IMR-90 (cell line): ENCODE data around the gene THAP12.

ENCODE experiments used
- BHLHE40 ChIP-seq: fragments of 150-350 bp; IDR thresholded peaks from 2 replicates; pipeline ENCODE4 v1.6.1; 2016; ENCODE audit warnings: mild to moderate bottlenecking, low read depth, low read length
- CEBPB ChIP-seq: IDR thresholded peaks from 2 replicates; pipeline ENCODE4 v1.6.1; 2012; ENCODE audit warnings: low read depth, low read length, improper control_type of control experiment
- CTCF ChIP-seq: conservative IDR thresholded peaks from 2 replicates; pipeline ENCODE4 v1.5.1; 2012; ENCODE audit warnings: mild to moderate bottlenecking, low read depth, low read length, improper control_type of control experiment
- ELK1 ChIP-seq: fragments of 150-350 bp; IDR thresholded peaks from 2 replicates; pipeline ENCODE4 v1.6.1; 2016; ENCODE audit warnings: low read depth, mild to moderate bottlenecking, low read length, moderate library complexity, borderline replicate concordance
- FOS ChIP-seq: fragments of 150-350 bp; IDR thresholded peaks from 2 replicates; pipeline ENCODE4 v1.6.1; 2016; ENCODE audit warnings: low read depth, low read length
- MAFK ChIP-seq: IDR thresholded peaks from 2 replicates; pipeline ENCODE4 v1.6.1; 2012; ENCODE audit warnings: low read depth, low read length, improper control_type of control experiment
- MAZ ChIP-seq: IDR thresholded peaks from 2 replicates; pipeline ENCODE4 v1.6.1; 2012; ENCODE audit warnings: low read depth, mild to moderate bottlenecking, low read length, improper control_type of control experiment, moderate library complexity, borderline replicate concordance
- MXI1 ChIP-seq: IDR thresholded peaks from 2 replicates; pipeline ENCODE4 v1.6.1; 2012; ENCODE audit warnings: low read depth, mild to moderate bottlenecking, low read length, moderate library complexity, borderline replicate concordance
- POLR2A ChIP-seq: IDR thresholded peaks from 2 replicates; pipeline ENCODE4 v1.6.1; 2012; ENCODE audit warnings: mild to moderate bottlenecking, low read depth, low read length
- RAD21 ChIP-seq: IDR thresholded peaks from 2 replicates; pipeline ENCODE4 v1.6.1; 2012; ENCODE audit warnings: low read length, improper control_type of control experiment
- RCOR1 ChIP-seq: IDR thresholded peaks from 2 replicates; pipeline ENCODE4 v1.6.1; 2012; ENCODE audit warnings: mild to moderate bottlenecking, low read length, improper control_type of control experiment; ENCODE audit not compliant: insufficient replicate concordance
- RFX5 ChIP-seq: IDR thresholded peaks from 2 replicates; pipeline ENCODE4 v1.8.0; 2012; ENCODE audit warnings: low read depth, mild to moderate bottlenecking, low read length, moderate library complexity
- SMC3 ChIP-seq: fragments of 150-350 bp; IDR thresholded peaks from 2 replicates; pipeline ENCODE4 v1.6.1; 2016; ENCODE audit warnings: low read depth, mild to moderate bottlenecking, antibody characterized with exemption, low read length, moderate library complexity
- USF2 ChIP-seq: fragments of 150-350 bp; IDR thresholded peaks from 2 replicates; pipeline ENCODE4 v1.6.1; 2017; ENCODE audit warnings: mild to moderate bottlenecking, antibody characterized with exemption, low read length, low read depth

- no peak for TF ChIP-seq CTCF
- TF ChIP-seq POLR2A, result no peak
- TF ChIP-seq USF2, result no peak
- TF ChIP-seq RCOR1, result no peak
- no peak for TF ChIP-seq MAFK
- no peak for TF ChIP-seq RFX5
- TF ChIP-seq RAD21, result no peak
- TF ChIP-seq MAZ, result no peak
- TF ChIP-seq ELK1, result no peak
- TF ChIP-seq CEBPB, result no peak
- no peak for TF ChIP-seq BHLHE40
- TF ChIP-seq MXI1, result no peak
- no peak for TF ChIP-seq FOS
- no peak for TF ChIP-seq SMC3
These were observed 41.7 kb downstream of the THAP12 start for GRCh38 chr11:76339221-76339620.
